Mesenchymal stem cell (in vitro differentiated cells and primary cell): ENCODE data around the gene FAM234B.
A peak's percentile ranks its signal among the peaks of the same experiment; 100 is the strongest.

Source experiments
- DNase-seq: peaks from one replicate; pipeline ENCODE4 v3.0.0-alpha.2; 2013
- H2AFZ ChIP-seq: one replicate; pipeline ENCODE4 v1.6.1; 2013; ENCODE audit warnings: low read depth, mild to moderate bottlenecking, control low read depth, inconsistent platforms, low read length, moderate library complexity
- H2AK5ac ChIP-seq: 2 replicates; pipeline ENCODE4 v1.6.1; 2013; ENCODE audit warnings: low read length, moderate library complexity, mild to moderate bottlenecking, inconsistent platforms; ENCODE audit not compliant: severe bottlenecking
- H2BK120ac ChIP-seq: one replicate; pipeline ENCODE4 v1.6.1; 2013; ENCODE audit warnings: low read depth, mild to moderate bottlenecking, inconsistent platforms, low read length, moderate library complexity
- H2BK12ac ChIP-seq, 2 experiments: one replicate each; pipeline ENCODE4 v1.6.1; 2013; ENCODE audit warnings: inconsistent platforms in 2 of 2, low read length in 2 of 2, mild to moderate bottlenecking in 2 of 2, moderate library complexity in 2 of 2, control low read depth in 1 of 2
- H2BK15ac ChIP-seq: one replicate; pipeline ENCODE4 v1.6.1; 2013; ENCODE audit warnings: mild to moderate bottlenecking, low read depth, inconsistent platforms; ENCODE audit not compliant: poor library complexity, severe bottlenecking
- H2BK5ac ChIP-seq: 2 replicates; pipeline ENCODE4 v1.6.1; 2013; ENCODE audit warnings: low read depth, mild to moderate bottlenecking, low read length, control low read depth, inconsistent platforms; ENCODE audit not compliant: poor library complexity, severe bottlenecking
- H3K14ac ChIP-seq, 2 experiments: one replicate each; pipeline ENCODE4 v1.6.1; 2013; ENCODE audit warnings: inconsistent platforms in 2 of 2, low read length in 2 of 2, control low read depth in 1 of 2, mild to moderate bottlenecking in 1 of 2, moderate library complexity in 1 of 2
- H3K18ac ChIP-seq, 2 experiments: one replicate each; pipeline ENCODE4 v1.6.1; 2013; ENCODE audit warnings: inconsistent platforms in 2 of 2, low read length in 2 of 2, control low read depth in 1 of 2, low read depth in 1 of 2, mild to moderate bottlenecking in 1 of 2
- H3K23ac ChIP-seq, 2 experiments: one replicate each; pipeline ENCODE4 v1.6.1; 2013; ENCODE audit warnings: inconsistent platforms in 2 of 2, low read length in 2 of 2, mild to moderate bottlenecking in 2 of 2, moderate library complexity in 2 of 2, control low read depth in 1 of 2
- H3K27ac ChIP-seq: 2 replicates; pipeline ENCODE4 v1.5.1; 2013; ENCODE audit warnings: mild to moderate bottlenecking, moderate library complexity, low read length, control low read depth, inconsistent platforms; ENCODE audit not compliant: poor library complexity, severe bottlenecking
- H3K27me3 ChIP-seq, 2 experiments: 2 replicates each; pipeline versions ENCODE4 v1.6.1 to v1.7.0; 2013; ENCODE audit warnings: low read length in 2 of 2, mild to moderate bottlenecking in 2 of 2, moderate library complexity in 2 of 2, control low read depth in 1 of 2, inconsistent platforms in 1 of 2; ENCODE audit not compliant: control insufficient read depth in 1 of 2, insufficient read depth in 1 of 2
- H3K36me3 ChIP-seq, 2 experiments: 2 replicates each; pipeline versions ENCODE4 v1.6.1 to v1.7.0; 2013; ENCODE audit warnings: low read length in 2 of 2, control low read depth in 1 of 2, inconsistent platforms in 1 of 2, low read depth in 1 of 2, mild to moderate bottlenecking in 1 of 2; ENCODE audit not compliant: insufficient read depth in 2 of 2, control insufficient read depth in 1 of 2
- H3K4ac ChIP-seq, 2 experiments: one replicate each; pipeline ENCODE4 v1.6.1; 2013; ENCODE audit warnings: inconsistent platforms in 2 of 2, low read length in 2 of 2, mild to moderate bottlenecking in 2 of 2, moderate library complexity in 2 of 2, control low read depth in 1 of 2, low read depth in 1 of 2
- H3K4me1 ChIP-seq: 2 replicates; pipeline ENCODE4 v1.6.1; 2013; ENCODE audit warnings: low read depth, low read length, control low read depth; ENCODE audit not compliant: control insufficient read depth, insufficient read depth
- H3K4me2 ChIP-seq: 2 replicates; pipeline ENCODE4 v1.6.1; 2013; ENCODE audit warnings: low read length, mild to moderate bottlenecking, inconsistent platforms; ENCODE audit not compliant: poor library complexity, severe bottlenecking
- H3K4me3 ChIP-seq, 2 experiments: 2 replicates each; pipeline versions ENCODE4 v1.5.1 to v1.7.0; 2013; ENCODE audit warnings: low read length in 2 of 2, mild to moderate bottlenecking in 2 of 2, control low read depth in 1 of 2, low read depth in 1 of 2; ENCODE audit not compliant: insufficient read depth in 1 of 2
- H3K79me1 ChIP-seq: replicated peaks from 2 replicates; pipeline ENCODE4 v1.6.1; 2013; ENCODE audit warnings: mild to moderate bottlenecking, control low read depth, low read length, inconsistent platforms; ENCODE audit not compliant: poor library complexity, severe bottlenecking
- H3K9ac ChIP-seq: 2 replicates; pipeline ENCODE4 v1.7.0; 2013; ENCODE audit warnings: mild to moderate bottlenecking, low read length, moderate library complexity
- H3K9me3 ChIP-seq: 2 replicates; pipeline ENCODE4 v1.7.0; 2013; ENCODE audit warnings: mild to moderate bottlenecking, low read length; ENCODE audit not compliant: control insufficient read depth
- H4K8ac ChIP-seq: one replicate; pipeline ENCODE4 v1.6.1; 2013; ENCODE audit warnings: inconsistent platforms, mild to moderate bottlenecking, low read length, moderate library complexity
- H4K91ac ChIP-seq: one replicate; pipeline ENCODE4 v1.6.1; 2013; ENCODE audit warnings: mild to moderate bottlenecking, low read length, inconsistent platforms
- WGBS: methylation state at CpG from one replicate; pipeline ENCODE4 v1.1.7; 2013; ENCODE audit warnings: mixed read lengths; 5-methylcytosine and 5-hydroxymethylcytosine counted together

Gene FAM234B

DNA sequence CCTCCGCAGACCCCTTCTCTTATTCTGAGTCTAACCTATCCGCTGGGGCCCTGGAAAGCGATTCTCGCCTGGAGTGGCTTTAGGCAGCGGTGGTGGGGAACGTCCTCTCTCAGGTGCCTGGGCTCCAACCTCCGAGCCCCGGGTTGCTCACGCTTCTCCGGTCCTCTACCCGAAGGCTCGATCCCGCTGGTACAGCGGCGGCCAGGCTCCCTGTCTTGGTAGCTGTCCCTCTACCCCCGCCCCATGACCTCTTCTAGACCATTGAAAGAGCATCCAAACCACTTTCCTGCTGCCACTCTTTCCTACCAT lies 43.6 kb upstream of the FAM234B start:
- Histone ChIP-seq H3K79me1 (peaks cover 34% of the 10 kb centered on the region), H3K4me2 (peak overlapping the region; percentile 96), H3K4ac (peak overlapping the region in 1 of 2 experiments; percentile 58), H2AFZ (peak overlapping the region; percentile 74), H2BK120ac (peak overlapping the region; percentile 86), H3K4me1 (peaks cover 20% of the 10 kb centered on the region), H3K9ac (peak overlapping the region; percentile 88), H3K14ac (no peak overlapping the region), H3K18ac (peak overlapping the region; percentile 81 to 88), H3K36me3 (peaks cover 0 to 8% of the 10 kb centered on the region in 2 experiments), H2BK15ac (peak overlapping the region; percentile 73), H3K4me3 (peak overlapping the region; percentile 56 to 88), H2BK12ac (peak overlapping the region in 1 of 2 experiments; percentile 68), H3K27ac (peak overlapping the region; percentile 79), H4K91ac (no peak overlapping the region), H4K8ac (peak overlapping the region; percentile 81), H3K23ac (no peak overlapping the region), H2AK5ac (no peak overlapping the region), H3K27me3 (no peaks in the 10 kb centered on the region), H3K9me3 (no peaks in the 10 kb centered on the region), H2BK5ac (no peak overlapping the region)
- 0% methylated on average over 16 of the region's 16 CpGs for WGBS
- no peak for DNase-seq

DNA sequence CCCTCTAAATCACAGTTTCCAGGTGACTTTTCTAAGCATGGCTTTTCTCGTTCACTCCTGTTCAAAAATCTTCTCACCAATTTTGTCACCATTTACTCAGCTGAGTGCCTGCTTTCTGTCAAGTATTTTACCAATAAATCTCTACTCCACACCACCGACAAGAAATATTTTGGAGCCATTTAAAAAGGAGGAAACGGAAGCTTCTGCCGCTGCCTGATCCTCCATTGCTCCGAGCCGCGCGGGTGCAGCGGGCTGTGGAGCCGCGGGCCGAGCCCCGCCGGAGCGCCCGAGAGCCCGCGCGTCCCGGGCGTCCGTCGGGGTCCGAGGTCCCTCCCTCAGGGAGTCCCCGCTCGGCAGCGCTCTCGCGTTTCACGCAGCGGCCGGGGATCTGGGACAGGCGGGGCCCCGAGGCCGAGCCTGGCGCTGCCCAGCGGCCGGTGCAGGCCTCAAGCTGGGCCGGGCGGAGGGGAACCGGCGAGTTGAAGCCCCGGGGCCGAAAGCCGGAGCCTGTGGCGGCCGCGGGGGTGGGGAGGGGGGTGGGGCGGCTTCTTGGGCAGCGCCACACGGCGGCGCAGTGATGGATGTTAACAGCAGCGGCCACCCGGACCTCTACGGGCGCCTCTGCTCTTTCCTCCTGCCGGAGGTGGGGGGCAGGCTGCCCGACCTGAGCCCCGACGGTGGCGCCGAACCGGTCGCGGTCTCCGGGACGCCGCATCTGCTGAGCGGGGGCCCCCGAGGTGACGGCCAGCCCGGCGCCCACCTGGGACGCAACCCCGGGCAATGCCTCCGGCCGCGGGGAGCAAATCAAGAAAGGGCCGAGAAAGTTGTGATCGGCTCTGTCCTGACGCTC lies 43.0 kb upstream of the FAM234B start:
- H3K27me3 ChIP-seq: no peaks in the 10 kb centered on the region
- no peak overlapping the region for H3K14ac ChIP-seq
- no peak overlapping the region for H2BK15ac ChIP-seq
- peaks cover 22% of the 10 kb centered on the region for H3K4me1 ChIP-seq
- H2BK5ac ChIP-seq: peak overlapping the region; percentile 81
- peak overlapping the region; percentile 88 for H4K8ac ChIP-seq
- peaks cover 33% of the 10 kb centered on the region for H3K79me1 ChIP-seq
- peak overlapping the region; percentile 74 for H2AFZ ChIP-seq
- H3K4ac ChIP-seq: peak overlapping the region; percentile 19 to 60
- no peak overlapping the region for H2AK5ac ChIP-seq
- no peaks in the 10 kb centered on the region for H3K9me3 ChIP-seq
- H2BK12ac ChIP-seq: peak overlapping the region in 1 of 2 experiments; percentile 68
- peak overlapping the region; percentile 79 for H3K27ac ChIP-seq
- no peak overlapping the region for H3K23ac ChIP-seq
- H4K91ac ChIP-seq: peak overlapping the region; percentile 66
- H3K9ac ChIP-seq: peak overlapping the region; percentile 88
- peaks cover 0 to 5% of the 10 kb centered on the region in 2 experiments for H3K36me3 ChIP-seq
- peak; percentile 68 for DNase-seq
- H3K4me3 ChIP-seq: peak overlapping the region; percentile 72 to 88
- H2BK120ac ChIP-seq: peak overlapping the region; percentile 89
- H3K4me2 ChIP-seq: peak overlapping the region; percentile 96
- 1% methylated on average over 74 of the region's 82 CpGs for WGBS
- H3K18ac ChIP-seq: peak overlapping the region; percentile 80 to 81

DNA sequence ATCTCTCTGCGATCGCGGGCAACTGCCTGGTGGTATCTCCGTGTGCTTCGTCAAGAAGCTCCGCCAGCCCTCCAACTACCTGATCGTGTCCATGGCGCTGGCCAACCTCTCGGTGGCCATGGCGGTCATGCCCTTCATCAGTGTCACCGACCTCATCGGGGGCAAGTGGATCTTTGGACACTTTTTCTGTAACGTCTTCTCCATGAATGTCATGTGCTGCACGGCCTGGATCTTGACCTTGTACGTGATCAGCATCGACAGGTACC lies 42.5 kb upstream of the FAM234B start:
- Histone ChIP-seq H3K4ac (peak overlapping the region in 1 of 2 experiments; percentile 19), H2BK120ac (no peak overlapping the region), H3K4me1 (peaks cover 22% of the 10 kb centered on the region), H3K23ac (no peak overlapping the region), H3K79me1 (peaks cover 30% of the 10 kb centered on the region), H3K14ac (no peak overlapping the region), H3K36me3 (peaks cover 0 to 5% of the 10 kb centered on the region in 2 experiments), H3K4me3 (peak overlapping the region; percentile 72 to 88), H2BK15ac (no peak overlapping the region), H3K4me2 (peak overlapping the region; percentile 66), H2AFZ (no peak overlapping the region), H4K91ac (peak overlapping the region; percentile 66), H4K8ac (peak overlapping the region; percentile 88), H3K27me3 (no peaks in the 10 kb centered on the region), H3K9me3 (no peaks in the 10 kb centered on the region), H3K18ac (peak overlapping the region; percentile 5 to 64), H3K9ac (peak overlapping the region; percentile 88), H2BK12ac (peak overlapping the region; percentile 23 to 69), H2AK5ac (no peak overlapping the region), H3K27ac (no peak overlapping the region), H2BK5ac (no peak overlapping the region)
- no peak for DNase-seq
- WGBS: 56% methylated on average over 16 of the region's 16 CpGs

DNA sequence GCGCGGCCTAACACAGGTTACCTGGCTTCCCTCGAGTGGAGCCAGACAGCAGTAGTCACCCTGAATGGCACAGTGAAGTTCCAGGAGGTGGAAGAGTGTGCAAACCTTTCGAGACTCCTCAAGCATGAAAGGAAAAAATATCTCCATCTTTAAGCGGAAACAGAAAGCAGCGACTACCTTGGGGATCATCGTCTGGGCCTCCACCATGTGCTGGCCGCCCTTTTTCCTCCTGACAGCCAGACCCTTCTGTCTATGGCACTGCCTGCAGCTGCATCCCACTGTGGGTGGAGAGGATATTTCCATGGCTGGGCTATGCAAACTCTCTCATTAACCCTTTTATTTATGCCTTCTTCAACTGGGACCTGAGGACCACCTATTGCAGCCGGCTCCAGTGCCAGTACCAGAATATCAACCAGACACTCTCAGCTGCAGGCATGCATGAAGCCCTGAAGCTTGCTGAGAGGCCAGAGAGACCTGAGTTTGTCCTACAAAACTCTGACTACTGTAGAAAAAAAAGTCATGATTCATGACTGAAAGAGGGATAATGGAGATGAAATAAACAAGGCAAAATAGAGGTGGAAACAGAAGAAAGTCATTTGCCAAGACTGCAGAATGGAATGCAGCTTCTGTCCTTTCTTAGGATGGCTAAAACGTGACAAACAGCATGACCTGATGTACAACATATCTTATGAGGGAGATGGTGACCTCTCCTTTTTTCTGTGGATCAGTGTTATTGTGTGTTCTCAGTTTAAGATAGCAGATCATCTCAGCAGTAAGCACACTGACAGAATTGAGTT lies 41.7 kb upstream of the FAM234B start:
- DNase-seq: peak; percentile 14
- Histone ChIP-seq H4K91ac (no peak overlapping the region), H3K9ac (peak overlapping the region; percentile 88), H3K4me3 (peak overlapping the region in 1 of 2 experiments; percentile 88), H2BK12ac (no peak overlapping the region), H3K18ac (peak overlapping the region; percentile 1 to 7), H3K4me2 (no peak overlapping the region), H3K4me1 (peaks cover 20% of the 10 kb centered on the region), H2BK5ac (no peak overlapping the region), H3K27me3 (no peaks in the 10 kb centered on the region), H3K27ac (no peak overlapping the region), H3K79me1 (peaks cover 25% of the 10 kb centered on the region), H4K8ac (no peak overlapping the region), H2AFZ (no peak overlapping the region), H2BK120ac (no peak overlapping the region), H3K36me3 (peaks cover 0 to 5% of the 10 kb centered on the region in 2 experiments), H3K9me3 (no peaks in the 10 kb centered on the region), H3K4ac (no peak overlapping the region), H2AK5ac (no peak overlapping the region), H2BK15ac (no peak overlapping the region), H3K23ac (no peak overlapping the region), H3K14ac (peak overlapping the region in 1 of 2 experiments; percentile 11)
- 93% methylated on average over 10 of the region's 10 CpGs for WGBS
